HepG2 (cell line): ENCODE results near the gene TBC1D16. TPM values are rescaled to one million over a fixed set of nuclear protein-coding genes. Genes with fewer than 3 reads are reported as not detected.
A peak's percentile ranks its signal among the peaks of the same experiment; 100 is the strongest.

Experiments
- ATF7 ChIP-seq, 2 experiments: fragments of 450-650 bp in 1 of 2; sonication (generic) in 1 of 2; formaldehyde crosslinking in 1 of 2; IDR thresholded peaks; 2 replicates each; pipeline versions ENCODE4 v1.4.0 to v1.6.1; 2016 to 2020; ENCODE audit warnings: antibody characterized with exemption in 1 of 2, mild to moderate bottlenecking in 1 of 2, missing genetic modification reagents in 1 of 2
- ETV6 ChIP-seq: sonication (generic); formaldehyde crosslinking; conservative IDR thresholded peaks from 2 replicates; pipeline ENCODE4 v1.4.0; 2020; ENCODE audit warnings: missing genetic modification reagents
- KLF6 ChIP-seq: IDR thresholded peaks from 2 replicates; pipeline ENCODE4 v1.8.0; 2016; ENCODE audit warnings: missing biosample characterization, missing genetic modification reagents
- SAFB2 ChIP-seq: sonication (generic); formaldehyde crosslinking; IDR thresholded peaks from 2 replicates; pipeline ENCODE4 v1.5.1; 2020; ENCODE audit warnings: missing genetic modification reagents, low read depth, mild to moderate bottlenecking, borderline replicate concordance
- ZBTB20 ChIP-seq: sonication (generic); formaldehyde crosslinking; IDR thresholded peaks from 2 replicates; pipeline ENCODE4 v1.8.1; 2023; ENCODE audit warnings: missing genetic modification reagents, low read depth, mild to moderate bottlenecking, borderline replicate concordance
- ZEB1 ChIP-seq: IDR thresholded peaks from 2 replicates; pipeline ENCODE4 v1.6.1; 2012; ENCODE audit warnings: mild to moderate bottlenecking, low read depth, inconsistent platforms; ENCODE audit not compliant: insufficient replicate concordance
- ZNF10 ChIP-seq: sonication (generic); formaldehyde crosslinking; IDR thresholded peaks from 2 replicates; pipeline ENCODE4 v1.4.0; 2020; ENCODE audit warnings: mild to moderate bottlenecking, low read depth, missing genetic modification reagents, borderline replicate concordance
- ZNF253 ChIP-seq: sonication (generic); formaldehyde crosslinking; IDR thresholded peaks from 2 replicates; pipeline ENCODE4 v1.8.0; 2022; ENCODE audit warnings: mild to moderate bottlenecking, missing genetic modification reagents, borderline replicate concordance
- ZNF510 ChIP-seq: sonication (generic); formaldehyde crosslinking; IDR thresholded peaks from 2 replicates; pipeline ENCODE4 v1.4.0; 2020; ENCODE audit warnings: low read depth, mild to moderate bottlenecking, missing genetic modification reagents
- ZNF546 ChIP-seq: sonication (generic); formaldehyde crosslinking; conservative IDR thresholded peaks from 2 replicates; pipeline ENCODE4 v1.8.1; 2023; ENCODE audit warnings: mild to moderate bottlenecking, missing genetic modification reagents
- ZNF564 ChIP-seq: sonication (generic); formaldehyde crosslinking; IDR thresholded peaks from 2 replicates; pipeline ENCODE4 v1.8.1; 2023; ENCODE audit warnings: mild to moderate bottlenecking, missing genetic modification reagents
- ZNF788 ChIP-seq: sonication (generic); formaldehyde crosslinking; IDR thresholded peaks from 2 replicates; pipeline ENCODE4 v1.5.0; 2020; ENCODE audit warnings: mild to moderate bottlenecking, missing genetic modification reagents, borderline replicate concordance
- polyA plus RNA-seq, 8 experiments: library from polyadenylated mRNA; depleted of rRNA in 3 of 8; stranded (reverse) in 7 of 8; unstranded in 1 of 8; fragments of >200 nt; fragmentation: Illumina TruSeq in 4 of 8; extraction: Trizol in 4 of 8; gene quantifications; 2 replicates each; pipeline versions ENCODE4 v1.2.1 to v1.2.3, GENCODE V29; 2011 to 2016; ENCODE audit warnings: low read depth in 4 of 8, missing spikeins in 1 of 8, mixed read lengths in 1 of 8; ENCODE audit not compliant: insufficient read depth in 1 of 8
- total RNA-seq, 5 experiments: library from RNA; depleted of rRNA; stranded (reverse); fragments of >200 nt; fragmentation: Illumina TruSeq; extraction: Trizol; gene quantifications; 2 replicates each; pipeline ENCODE4 v1.2.3, GENCODE V29; 2016; ENCODE audit warnings: low read depth in 1 of 5
- TF ChIP-seq, protein P1 (sequence below): sonication (generic); formaldehyde crosslinking; IDR thresholded peaks from 2 replicates; pipeline ENCODE4 v1.9.0; 2021; ENCODE audit warnings: missing genetic modification reagents, borderline replicate concordance
- TF ChIP-seq, protein P2 (sequence below): sonication (generic); formaldehyde crosslinking; IDR thresholded peaks from 2 replicates; pipeline ENCODE4 v1.4.0; 2020; ENCODE audit warnings: missing genetic modification reagents
- TF ChIP-seq, protein P3 (sequence below): sonication (generic); formaldehyde crosslinking; IDR thresholded peaks from 2 replicates; pipeline ENCODE4 v1.4.0; 2020; ENCODE audit warnings: mild to moderate bottlenecking, missing genetic modification reagents, borderline replicate concordance
- TF ChIP-seq, protein P4 (sequence below), 2 experiments: sonication (generic) in 1 of 2; formaldehyde crosslinking in 1 of 2; IDR thresholded peaks; 2 replicates each; pipeline versions ENCODE4 v1.5.1 to v1.6.1; 2011 to 2020; ENCODE audit warnings: borderline replicate concordance in 1 of 2, low read depth in 1 of 2, low read length in 1 of 2, mild to moderate bottlenecking in 1 of 2, missing genetic modification reagents in 1 of 2, moderate library complexity in 1 of 2

The TBC1D16 gene
- total and polyA plus RNA-seq, 2 of the 13 experiments (the other 11 are each of a cell fraction or from before 2014, with no cell fraction given) = 14.9 to 24.9 TPM

DNA sequence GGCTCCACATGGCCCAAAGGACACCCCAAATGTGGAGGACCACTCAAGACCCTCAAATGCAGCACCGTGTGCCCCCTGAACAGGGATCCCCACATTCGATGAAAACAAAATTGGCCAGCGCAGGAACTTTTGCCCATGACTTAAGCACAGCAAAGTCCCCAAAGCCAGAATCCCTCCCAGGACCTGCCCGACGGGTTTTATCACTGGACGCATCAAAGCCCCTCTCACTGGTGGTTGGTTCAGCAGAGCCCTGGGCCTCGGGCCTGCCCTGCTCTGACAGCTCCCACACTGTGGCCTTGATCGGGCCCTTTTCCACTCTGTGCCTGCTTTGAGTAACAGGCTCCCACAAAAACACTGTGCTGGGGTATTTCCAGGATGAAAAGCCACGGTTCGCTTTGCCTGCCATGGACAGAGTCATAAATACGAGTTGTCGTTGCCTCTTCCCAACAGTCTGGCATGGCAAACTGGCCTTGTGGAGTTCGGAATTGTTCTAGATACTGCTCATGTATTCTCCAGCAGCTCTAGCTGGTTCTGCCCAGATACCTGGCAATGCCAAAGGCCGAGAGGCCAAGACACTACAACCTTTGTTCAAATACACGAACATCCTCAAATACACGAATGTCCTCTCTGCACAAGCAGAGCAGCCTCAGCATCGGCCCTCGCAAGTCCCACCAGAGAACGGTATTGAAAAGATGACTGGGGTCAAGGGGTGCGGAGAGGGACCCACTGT is 46.4 kb downstream of the TBC1D16 start (continued):
- TF ChIP-seq, protein P1, sequence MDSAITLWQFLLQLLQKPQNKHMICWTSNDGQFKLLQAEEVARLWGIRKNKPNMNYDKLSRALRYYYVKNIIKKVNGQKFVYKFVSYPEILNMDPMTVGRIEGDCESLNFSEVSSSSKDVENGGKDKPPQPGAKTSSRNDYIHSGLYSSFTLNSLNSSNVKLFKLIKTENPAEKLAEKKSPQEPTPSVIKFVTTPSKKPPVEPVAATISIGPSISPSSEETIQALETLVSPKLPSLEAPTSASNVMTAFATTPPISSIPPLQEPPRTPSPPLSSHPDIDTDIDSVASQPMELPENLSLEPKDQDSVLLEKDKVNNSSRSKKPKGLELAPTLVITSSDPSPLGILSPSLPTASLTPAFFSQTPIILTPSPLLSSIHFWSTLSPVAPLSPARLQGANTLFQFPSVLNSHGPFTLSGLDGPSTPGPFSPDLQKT (CRISPR knock-in tag) = no peak
- TF ChIP-seq, protein P2, sequence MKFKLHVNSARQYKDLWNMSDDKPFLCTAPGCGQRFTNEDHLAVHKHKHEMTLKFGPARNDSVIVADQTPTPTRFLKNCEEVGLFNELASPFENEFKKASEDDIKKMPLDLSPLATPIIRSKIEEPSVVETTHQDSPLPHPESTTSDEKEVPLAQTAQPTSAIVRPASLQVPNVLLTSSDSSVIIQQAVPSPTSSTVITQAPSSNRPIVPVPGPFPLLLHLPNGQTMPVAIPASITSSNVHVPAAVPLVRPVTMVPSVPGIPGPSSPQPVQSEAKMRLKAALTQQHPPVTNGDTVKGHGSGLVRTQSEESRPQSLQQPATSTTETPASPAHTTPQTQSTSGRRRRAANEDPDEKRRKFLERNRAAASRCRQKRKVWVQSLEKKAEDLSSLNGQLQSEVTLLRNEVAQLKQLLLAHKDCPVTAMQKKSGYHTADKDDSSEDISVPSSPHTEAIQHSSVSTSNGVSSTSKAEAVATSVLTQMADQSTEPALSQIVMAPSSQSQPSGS (CRISPR knock-in tag) = no peak
- TF ChIP-seq ZNF564 (CRISPR knock-in tag) = no peak
- no peak for TF ChIP-seq ZNF253 (CRISPR knock-in tag)
- no peak for TF ChIP-seq ZNF788 (CRISPR knock-in tag)
- no peak for TF ChIP-seq ATF7 (IDR thresholded peaks at IDR 0.05)
- no peak for TF ChIP-seq ATF7 (CRISPR knock-in tag; IDR thresholded peaks at IDR 0.05)
- no peak for TF ChIP-seq ZNF10 (CRISPR knock-in tag)
- TF ChIP-seq ZNF510 (CRISPR knock-in tag) = no peak
- TF ChIP-seq, protein P3, sequence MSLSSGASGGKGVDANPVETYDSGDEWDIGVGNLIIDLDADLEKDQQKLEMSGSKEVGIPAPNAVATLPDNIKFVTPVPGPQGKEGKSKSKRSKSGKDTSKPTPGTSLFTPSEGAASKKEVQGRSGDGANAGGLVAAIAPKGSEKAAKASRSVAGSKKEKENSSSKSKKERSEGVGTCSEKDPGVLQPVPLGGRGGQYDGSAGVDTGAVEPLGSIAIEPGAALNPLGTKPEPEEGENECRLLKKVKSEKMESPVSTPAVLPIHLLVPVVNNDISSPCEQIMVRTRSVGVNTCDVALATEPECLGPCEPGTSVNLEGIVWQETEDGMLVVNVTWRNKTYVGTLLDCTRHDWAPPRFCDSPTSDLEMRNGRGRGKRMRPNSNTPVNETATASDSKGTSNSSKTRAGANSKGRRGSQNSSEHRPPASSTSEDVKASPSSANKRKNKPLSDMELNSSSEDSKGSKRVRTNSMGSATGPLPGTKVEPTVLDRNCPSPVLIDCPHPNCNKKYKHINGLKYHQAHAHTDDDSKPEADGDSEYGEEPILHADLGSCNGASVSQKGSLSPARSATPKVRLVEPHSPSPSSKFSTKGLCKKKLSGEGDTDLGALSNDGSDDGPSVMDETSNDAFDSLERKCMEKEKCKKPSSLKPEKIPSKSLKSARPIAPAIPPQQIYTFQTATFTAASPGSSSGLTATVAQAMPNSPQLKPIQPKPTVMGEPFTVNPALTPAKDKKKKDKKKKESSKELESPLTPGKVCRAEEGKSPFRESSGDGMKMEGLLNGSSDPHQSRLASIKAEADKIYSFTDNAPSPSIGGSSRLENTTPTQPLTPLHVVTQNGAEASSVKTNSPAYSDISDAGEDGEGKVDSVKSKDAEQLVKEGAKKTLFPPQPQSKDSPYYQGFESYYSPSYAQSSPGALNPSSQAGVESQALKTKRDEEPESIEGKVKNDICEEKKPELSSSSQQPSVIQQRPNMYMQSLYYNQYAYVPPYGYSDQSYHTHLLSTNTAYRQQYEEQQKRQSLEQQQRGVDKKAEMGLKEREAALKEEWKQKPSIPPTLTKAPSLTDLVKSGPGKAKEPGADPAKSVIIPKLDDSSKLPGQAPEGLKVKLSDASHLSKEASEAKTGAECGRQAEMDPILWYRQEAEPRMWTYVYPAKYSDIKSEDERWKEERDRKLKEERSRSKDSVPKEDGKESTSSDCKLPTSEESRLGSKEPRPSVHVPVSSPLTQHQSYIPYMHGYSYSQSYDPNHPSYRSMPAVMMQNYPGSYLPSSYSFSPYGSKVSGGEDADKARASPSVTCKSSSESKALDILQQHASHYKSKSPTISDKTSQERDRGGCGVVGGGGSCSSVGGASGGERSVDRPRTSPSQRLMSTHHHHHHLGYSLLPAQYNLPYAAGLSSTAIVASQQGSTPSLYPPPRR (CRISPR knock-in tag) = no peak
- 0 out of 2 replicates have a peak, but pooled peaks have one; percentile 12 for TF ChIP-seq ETV6
- TF ChIP-seq, protein P4, sequence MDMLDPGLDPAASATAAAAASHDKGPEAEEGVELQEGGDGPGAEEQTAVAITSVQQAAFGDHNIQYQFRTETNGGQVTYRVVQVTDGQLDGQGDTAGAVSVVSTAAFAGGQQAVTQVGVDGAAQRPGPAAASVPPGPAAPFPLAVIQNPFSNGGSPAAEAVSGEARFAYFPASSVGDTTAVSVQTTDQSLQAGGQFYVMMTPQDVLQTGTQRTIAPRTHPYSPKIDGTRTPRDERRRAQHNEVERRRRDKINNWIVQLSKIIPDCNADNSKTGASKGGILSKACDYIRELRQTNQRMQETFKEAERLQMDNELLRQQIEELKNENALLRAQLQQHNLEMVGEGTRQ (IDR thresholded peaks at IDR 0.05; ENCODE audit: low read depth, low read length) = no peak
- TF ChIP-seq, protein P4 (CRISPR knock-in tag; IDR thresholded peaks at IDR 0.05; ENCODE audit: borderline replicate concordance) = no peak
- no peak for TF ChIP-seq ZEB1
- no peak for TF ChIP-seq SAFB2
- TF ChIP-seq ZBTB20 = no peak
- TF ChIP-seq KLF6 = no peak
- TF ChIP-seq ZNF546 = no peak
